MCF 10A (cell line): ENCODE measurements around the gene GGCT. TPM values are rescaled to one million over a fixed set of nuclear protein-coding genes. Genes with fewer than 3 reads are reported as not detected.
"Not testable (repeated sequence)": the region's sequence is repeated elsewhere in the genome, so short reads cannot be mapped to it uniquely, and the experiment has no call there.

Experiments
- BruUV-seq: library from RNA; stranded (reverse); fragments of 400-500 nt; replicated peaks from 2 replicates; lab custom pipeline; 2021; lab: Mats Ljungman, UMichigan
- CTCF ChIA-PET: fragments of 300-600 bp; sonication (Branson Sonifier 250); formaldehyde crosslinking; extraction: SDS; loops from one replicate; lab custom pipeline; 2021; ENCODE audit warnings: antibody characterized with exemption, inconsistent platforms; lab: Yijun Ruan, JAX
- POLR2A ChIA-PET: fragments of 300-600, 350-650 bp; sonication (Branson Sonifier 250); formaldehyde crosslinking; extraction: SDS; loops from one replicate; lab custom pipeline; 2020; ENCODE audit warnings: antibody characterized with exemption, inconsistent platforms; lab: Yijun Ruan, JAX
- DNase-seq: peaks from one replicate; pipeline ENCODE4 v3.0.0-alpha.2; 2018; ENCODE audit not compliant: unreplicated experiment
- H3K27ac Mint-ChIP-seq: one replicate; pipeline ENCODE4 v1.8.0; 2022; ENCODE audit warnings: mild to moderate bottlenecking, low read depth, mixed read lengths; ENCODE audit not compliant: unreplicated experiment
- H3K27me3 Mint-ChIP-seq: one replicate; pipeline ENCODE4 v1.8.0; 2022; ENCODE audit warnings: mixed read lengths; ENCODE audit not compliant: insufficient read depth, unreplicated experiment
- H3K36me3 Mint-ChIP-seq: one replicate; pipeline ENCODE4 v1.8.0; 2022; ENCODE audit warnings: mild to moderate bottlenecking, moderate library complexity, mixed read lengths; ENCODE audit not compliant: insufficient read depth, unreplicated experiment
- H3K4me1 Mint-ChIP-seq: one replicate; pipeline ENCODE4 v1.8.0; 2022; ENCODE audit warnings: mixed read lengths; ENCODE audit not compliant: insufficient read depth, unreplicated experiment
- H3K4me3 Mint-ChIP-seq: one replicate; pipeline ENCODE4 v1.8.0; 2022; ENCODE audit warnings: mild to moderate bottlenecking, moderate library complexity, mixed read lengths; ENCODE audit not compliant: unreplicated experiment
- H3K9me3 Mint-ChIP-seq: one replicate; pipeline ENCODE4 v1.8.0; 2022; ENCODE audit warnings: mixed read lengths; ENCODE audit not compliant: unreplicated experiment
- intact Hi-C: fragments of 100-400 bp; cut with micrococcal nuclease; formaldehyde crosslinking; loops from 2 replicates; pipeline ENCODE4 v1.14.1; 2022
- total RNA-seq: library from RNA; stranded (reverse); gene quantifications from 2 replicates; pipeline ENCODE4 v1.2.3, GENCODE V29; 2022
- TF ChIP-seq, protein P1 (sequence below): fragments of 200-600 bp; IDR thresholded peaks from one replicate; pipeline ENCODE4 v1.8.0; 2022; ENCODE audit warnings: antibody characterized with exemption, mild to moderate bottlenecking; ENCODE audit not compliant: unreplicated experiment

Gene GGCT
- total RNA-seq, 1 experiment from 2014 or later = 64.8 TPM

DNA sequence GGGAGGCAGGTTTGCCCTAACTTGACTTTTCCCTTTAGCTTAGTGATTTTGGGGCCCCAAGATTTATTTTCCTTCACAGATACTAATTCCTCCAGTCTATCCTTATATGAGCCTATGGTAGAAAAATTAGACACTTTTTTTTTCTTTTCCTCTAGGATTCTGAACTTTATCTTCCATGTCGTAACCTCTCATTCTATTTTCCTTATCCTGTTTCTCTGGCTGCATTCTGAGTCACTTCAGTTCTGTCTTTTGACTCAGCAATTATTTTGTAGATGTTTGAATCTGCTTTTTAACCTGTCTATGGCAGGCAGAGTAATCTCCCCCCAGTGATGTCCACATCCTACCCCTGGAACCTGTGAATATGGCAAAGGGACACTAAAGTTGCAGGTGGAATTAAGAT lies 19.0 kb downstream of the GGCT start:
- ChIA-PET POLR2A (interaction anchor here (0.7 to 2.0 kb wide), 2 partner anchors 11 to 18 kb away, joined by 3 to 5 read pairs; partner anchors contain the start of gene GGCT), CTCF (no interaction called here)
- H3K4me1 Mint-ChIP-seq = no peaks in the 10 kb centered on the region
- H3K36me3 Mint-ChIP-seq = no peaks in the 10 kb centered on the region
- BruUV-seq = no TSS peak
- DNase-seq = no peak
- TF ChIP-seq, protein P1, sequence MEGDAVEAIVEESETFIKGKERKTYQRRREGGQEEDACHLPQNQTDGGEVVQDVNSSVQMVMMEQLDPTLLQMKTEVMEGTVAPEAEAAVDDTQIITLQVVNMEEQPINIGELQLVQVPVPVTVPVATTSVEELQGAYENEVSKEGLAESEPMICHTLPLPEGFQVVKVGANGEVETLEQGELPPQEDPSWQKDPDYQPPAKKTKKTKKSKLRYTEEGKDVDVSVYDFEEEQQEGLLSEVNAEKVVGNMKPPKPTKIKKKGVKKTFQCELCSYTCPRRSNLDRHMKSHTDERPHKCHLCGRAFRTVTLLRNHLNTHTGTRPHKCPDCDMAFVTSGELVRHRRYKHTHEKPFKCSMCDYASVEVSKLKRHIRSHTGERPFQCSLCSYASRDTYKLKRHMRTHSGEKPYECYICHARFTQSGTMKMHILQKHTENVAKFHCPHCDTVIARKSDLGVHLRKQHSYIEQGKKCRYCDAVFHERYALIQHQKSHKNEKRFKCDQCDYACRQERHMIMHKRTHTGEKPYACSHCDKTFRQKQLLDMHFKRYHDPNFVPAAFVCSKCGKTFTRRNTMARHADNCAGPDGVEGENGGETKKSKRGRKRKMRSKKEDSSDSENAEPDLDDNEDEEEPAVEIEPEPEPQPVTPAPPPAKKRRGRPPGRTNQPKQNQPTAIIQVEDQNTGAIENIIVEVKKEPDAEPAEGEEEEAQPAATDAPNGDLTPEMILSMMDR = no peak
- peaks cover 11% of the 10 kb centered on the region for H3K27me3 Mint-ChIP-seq
- no peak overlapping the region for H3K27ac Mint-ChIP-seq
- H3K4me3 Mint-ChIP-seq = no peak overlapping the region
- intact Hi-C loops = no loop called here
- no peaks in the 10 kb centered on the region for H3K9me3 Mint-ChIP-seq

DNA sequence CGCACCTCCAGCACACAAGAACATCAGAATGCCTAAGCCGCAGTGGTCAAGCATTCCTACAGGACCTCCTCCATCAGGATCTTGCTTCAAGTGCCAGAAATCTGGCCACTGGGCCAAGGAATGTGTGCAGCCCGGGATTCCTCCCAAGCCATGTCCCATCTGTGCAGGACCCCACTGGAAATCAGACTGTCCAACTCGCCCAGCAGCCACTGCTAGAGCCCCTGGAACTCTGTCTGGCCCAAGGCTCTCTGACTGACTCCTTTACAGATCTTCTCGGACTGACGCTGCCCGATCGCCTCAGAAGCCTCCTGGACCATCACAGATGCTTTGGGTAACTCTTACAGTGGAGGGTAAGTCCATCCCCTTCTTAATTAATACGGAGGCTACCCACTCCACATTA lies 23.2 kb downstream of the GGCT start:
- intact Hi-C loops = not testable (repeated sequence)

DNA sequence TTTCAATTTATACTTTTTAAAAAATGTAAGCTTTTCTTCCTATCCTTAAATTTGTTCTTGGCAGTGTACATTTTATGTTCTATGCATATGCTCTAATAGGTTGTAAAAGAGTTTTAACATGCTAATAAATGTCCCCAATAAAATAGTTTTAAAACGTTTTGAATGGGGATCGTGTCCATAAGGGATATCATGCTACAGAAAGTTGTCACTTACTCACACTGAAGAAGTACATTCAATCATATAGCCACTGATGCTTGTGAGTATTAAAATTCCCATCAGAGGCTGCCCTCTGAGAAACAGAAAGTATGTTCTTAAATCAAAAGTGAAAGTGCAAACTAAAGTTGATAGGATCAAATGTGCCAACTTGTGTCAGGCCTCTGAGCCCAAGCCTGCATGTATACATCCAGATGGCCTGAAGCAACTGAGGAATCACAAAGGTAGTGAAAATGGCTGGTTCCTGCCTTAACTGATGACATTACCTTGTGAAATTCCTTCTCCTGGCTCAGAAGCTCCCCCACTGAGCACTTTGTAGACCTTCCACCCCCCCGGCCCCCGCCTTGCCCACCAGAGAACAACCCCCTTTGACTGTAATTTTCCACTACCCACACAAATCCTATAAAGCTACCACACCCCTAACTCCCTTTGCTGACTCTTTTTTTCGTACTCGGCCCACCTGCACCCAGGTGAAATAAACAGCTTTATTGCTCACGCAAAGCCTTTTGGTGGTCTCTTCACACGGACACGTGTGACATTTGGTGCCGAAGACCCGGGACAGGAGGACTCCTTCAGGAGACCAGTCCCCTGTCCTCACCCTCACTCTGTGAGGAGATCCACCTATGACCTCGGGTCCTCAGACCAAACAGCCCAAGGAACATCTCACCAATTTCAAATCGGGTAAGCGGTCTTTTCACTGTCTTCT lies 25.2 kb downstream of the GGCT start:
- CTCF ChIA-PET = interaction anchor here (0.9 to 1.2 kb wide), 2 partner anchors 31 to 732 kb away, joined by 3 to 4 read pairs; no protein-coding TSS in a partner anchor
- DNase-seq = peak; percentile 38
- no TSS peak for BruUV-seq
- peak overlapping the region; percentile 86 for H3K4me3 Mint-ChIP-seq
- H3K27me3 Mint-ChIP-seq = no peaks in the 10 kb centered on the region
- H3K27ac Mint-ChIP-seq = no peak overlapping the region
- TF ChIP-seq, protein P1 = no peak
- no peaks in the 10 kb centered on the region for H3K36me3 Mint-ChIP-seq
- H3K9me3 Mint-ChIP-seq = no peaks in the 10 kb centered on the region
- H3K4me1 Mint-ChIP-seq = peaks cover 6% of the 10 kb centered on the region
- POLR2A ChIA-PET = interaction anchor here (0.7 to 3.5 kb wide), 15 partner anchors 11 to 178 kb away, joined by 3 to 33 read pairs (median 6); partner anchors contain the start of gene GGCT
- intact Hi-C loops = loop anchor here (1.0 kb wide), 1 partner anchor 25 kb away; the partner anchor contains the start of gene GGCT

More for the DNA sequence above, 23.2 kb downstream of the GGCT start:
- H3K27me3 Mint-ChIP-seq, H3K9me3 Mint-ChIP-seq, H3K36me3 Mint-ChIP-seq, DNase-seq, BruUV-seq, H3K4me1 Mint-ChIP-seq, H3K27ac Mint-ChIP-seq, H3K4me3 Mint-ChIP-seq, POLR2A ChIA-PET: not testable (repeated sequence)
- CTCF ChIA-PET = interaction anchor here (0.7 kb wide), 1 partner anchor 540 kb away, joined by 3 read pairs; no protein-coding TSS in a partner anchor

DNA sequence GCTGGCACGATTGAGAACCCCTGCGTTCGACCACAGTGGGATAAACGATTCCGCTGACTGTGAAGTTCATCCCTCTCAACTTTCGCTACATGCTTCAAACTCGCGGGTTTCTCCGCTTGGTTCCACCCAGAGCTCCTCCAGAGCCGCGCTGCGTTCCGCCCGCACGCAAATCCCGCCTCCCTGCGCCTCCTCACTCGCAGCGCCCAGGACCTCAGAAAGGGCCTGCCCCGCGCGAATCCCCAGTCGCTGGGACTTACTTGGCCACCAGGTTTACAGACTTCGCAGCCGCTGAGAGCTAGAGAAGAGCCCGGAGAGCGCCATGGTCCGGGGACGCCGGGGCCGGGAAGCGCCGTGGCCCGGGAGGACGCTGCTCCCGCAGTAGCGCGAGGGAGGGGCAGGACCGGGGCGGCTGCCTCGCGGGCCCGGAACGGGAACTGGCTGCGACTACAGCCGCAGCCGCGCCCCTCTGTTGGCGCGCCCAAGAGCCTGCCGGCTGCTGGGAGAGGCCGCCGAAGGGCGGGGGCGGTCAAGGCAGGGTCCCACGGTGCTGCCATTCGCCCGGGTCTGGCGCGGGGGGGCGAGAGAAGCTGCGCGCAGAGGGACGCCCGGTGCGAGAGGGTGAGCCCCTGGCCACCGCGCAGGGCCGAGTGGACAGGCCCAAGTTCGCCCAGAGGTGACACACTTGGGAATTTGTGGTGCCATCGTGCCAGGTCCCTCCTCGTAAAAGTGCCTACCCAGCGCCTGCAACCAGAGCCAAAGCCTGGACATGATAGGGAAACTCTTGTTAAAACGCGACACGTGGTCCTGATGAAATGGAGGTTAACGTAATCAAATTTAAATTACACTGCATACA lies 26.1 kb downstream of the GGCT start, which contains the start of gene NOD1:
NOD1 (minus strand) TSS at position 436 of the 853 bp plus-strand sequence. CDS start 21,863 bp downstream, outside the sequence.
- DNase-seq = peak; percentile 73
- intact Hi-C loops = loop anchor here (1.0 kb wide), 1 partner anchor 26 kb away; the partner anchor contains the start of gene GGCT
- TF ChIP-seq, protein P1 = no peak
- TSS peak; percentile 81 for BruUV-seq
- Mint-ChIP-seq H3K9me3 (no peaks in the 10 kb centered on the region), H3K27me3 (no peaks in the 10 kb centered on the region), H3K36me3 (no peaks in the 10 kb centered on the region), H3K27ac (peak within 1 kb of the TSS; percentile 77), H3K4me1 (peaks cover 6% of the 10 kb centered on the region), H3K4me3 (peak within 1 kb of the TSS; percentile 86)
- ChIA-PET POLR2A (interaction anchor here (0.5 to 3.5 kb wide), 33 partner anchors 10 to 1671 kb away, joined by 3 to 33 read pairs (median 4); partner anchors contain the start of genes FKBP14 and GGCT), CTCF (interaction anchor here (0.6 to 1.6 kb wide), 7 partner anchors 9 to 731 kb away, joined by 3 to 8 read pairs (median 3); no protein-coding TSS in a partner anchor)
